H1 (cell line): ENCODE data around the gene RPS6KL1. TPM values are rescaled to one million over a fixed set of nuclear protein-coding genes. Genes with fewer than 3 reads are reported as not detected.

ENCODE experiments used
- CTCF ChIA-PET: fragments of 300-600 bp; sonication (Branson Sonifier 250); formaldehyde crosslinking; loops from one replicate; lab custom pipeline; 2021; ENCODE audit not compliant: partially characterized antibody; lab: Charles Lee
- POLR2A ChIA-PET: fragments of 300-600 bp; sonication (Branson Sonifier 250); formaldehyde crosslinking; loops from one replicate; lab custom pipeline; 2021; ENCODE audit warnings: inconsistent platforms; ENCODE audit not compliant: partially characterized antibody; lab: Charles Lee
- DNase-seq, 2 experiments: peaks; one replicate each; pipeline versions ENCODE4 v3.0.0 to v3.0.0-alpha.2; 2010 to 2022; ENCODE audit warnings: low spot score in 2 of 2, low read depth in 1 of 2, mixed read lengths in 1 of 2
- FAIRE-seq: peaks from 2 replicates; lab custom pipeline; 2011; peaks lifted over from hg19 to GRCh38; lab: Jason Lieb, UNC
- H2AFZ ChIP-seq: 2 replicates; pipeline ENCODE4 v1.8.1; 2012; ENCODE audit warnings: low read length, inconsistent platforms
- H2AK5ac ChIP-seq: 2 replicates; pipeline ENCODE4 v1.6.1; 2013; ENCODE audit warnings: low read depth, low read length
- H2BK120ac ChIP-seq: replicated peaks from 2 replicates; pipeline ENCODE3; 2013; ENCODE audit warnings: low read depth, low read length, inconsistent platforms
- H2BK12ac ChIP-seq: 2 replicates; pipeline ENCODE4 v1.6.1; 2013; ENCODE audit warnings: low read depth, low read length
- H2BK15ac ChIP-seq: 2 replicates; pipeline ENCODE4 v1.6.1; 2013; ENCODE audit warnings: low read length
- H2BK20ac ChIP-seq: 2 replicates; pipeline ENCODE4 v1.6.1; 2013; ENCODE audit warnings: low read length
- H2BK5ac ChIP-seq: 2 replicates; pipeline ENCODE4 v1.6.1; 2013; ENCODE audit warnings: low read depth, low read length
- H3K14ac ChIP-seq: 2 replicates; pipeline ENCODE4 v1.6.1; 2013; ENCODE audit warnings: inconsistent platforms; ENCODE audit not compliant: insufficient read length
- H3K18ac ChIP-seq: 2 replicates; pipeline ENCODE4 v1.6.1; 2013; ENCODE audit warnings: low read length; ENCODE audit errors: extremely low read depth
- H3K23ac ChIP-seq: 2 replicates; pipeline ENCODE4 v1.6.1; 2013; ENCODE audit warnings: inconsistent platforms; ENCODE audit not compliant: insufficient read length
- H3K23me2 ChIP-seq: 2 replicates; pipeline ENCODE4 v1.6.1; 2013; ENCODE audit warnings: low read depth, low read length
- H3K27ac ChIP-seq: 2 replicates; pipeline ENCODE4 v1.6.1; 2011; ENCODE audit warnings: low read depth, low read length, inconsistent platforms
- H3K27me3 ChIP-seq, 4 experiments: replicated peaks in 1 of 4; 1 replicate in 1 of 4; 2 replicates in 3 of 4; pipeline versions ENCODE4 v1.6.1 to v1.8.1; 2011 to 2013; ENCODE audit warnings: low read length in 3 of 4, mild to moderate bottlenecking in 3 of 4, inconsistent platforms in 2 of 4, mixed read lengths in 2 of 4, moderate library complexity in 1 of 4; ENCODE audit not compliant: control insufficient read depth in 3 of 4, insufficient read depth in 3 of 4; ENCODE audit errors: extremely low read depth in 1 of 4
- H3K36me3 ChIP-seq, 4 experiments: 2 replicates each; pipeline versions ENCODE4 v1.6.1 to v1.8.1; 2011 to 2013; ENCODE audit warnings: mild to moderate bottlenecking in 4 of 4, low read length in 3 of 4, moderate library complexity in 2 of 4, control low read depth in 1 of 4, inconsistent platforms in 1 of 4; ENCODE audit not compliant: insufficient read depth in 4 of 4, control insufficient read depth in 2 of 4
- H3K4ac ChIP-seq: replicated peaks from 2 replicates; pipeline ENCODE3; 2013; ENCODE audit warnings: low read length, low read depth, mixed read lengths, inconsistent platforms; ENCODE audit not compliant: insufficient read length
- H3K4me1 ChIP-seq, 4 experiments: replicated peaks in 1 of 4; 1 replicate in 1 of 4; 2 replicates in 3 of 4; pipeline versions ENCODE4 v1.6.1 to v1.8.1; 2011 to 2013; ENCODE audit warnings: low read length in 3 of 4, inconsistent platforms in 2 of 4, mixed read lengths in 1 of 4; ENCODE audit not compliant: insufficient read depth in 4 of 4, control insufficient read depth in 3 of 4
- H3K4me2 ChIP-seq, 2 experiments: 2 replicates each; pipeline versions ENCODE4 v1.6.1 to v1.8.1; 2011 to 2013; ENCODE audit warnings: low read depth in 2 of 2, low read length in 2 of 2, control low read depth in 1 of 2, inconsistent platforms in 1 of 2, mild to moderate bottlenecking in 1 of 2; ENCODE audit not compliant: insufficient read depth in 1 of 2
- H3K4me3 ChIP-seq, 4 experiments: fragments of 200-600, 300-600 bp in 1 of 4; sonication (generic), shearing (Covaris generic), sonication (Bioruptor Twin) in 1 of 4; 2 replicates each; pipeline versions ENCODE4 v1.5.1 to v1.8.1; 2011 to 2016; ENCODE audit warnings: low read length in 4 of 4, low read depth in 3 of 4, control low read depth in 2 of 4, inconsistent platforms in 2 of 4, mild to moderate bottlenecking in 2 of 4, mixed read lengths in 1 of 4, moderate library complexity in 1 of 4; ENCODE audit not compliant: insufficient read depth in 2 of 4; ENCODE audit errors: extremely low read depth in 1 of 4
- H3K56ac ChIP-seq: replicated peaks from 2 replicates; pipeline ENCODE3; 2013; ENCODE audit warnings: low read depth, mild to moderate bottlenecking, mixed read lengths, low read length, inconsistent platforms; ENCODE audit not compliant: insufficient read length
- H3K79me1 ChIP-seq: 2 replicates; pipeline ENCODE4 v1.6.1; 2013; ENCODE audit warnings: low read depth, low read length, control low read depth
- H3K79me2 ChIP-seq, 2 experiments: 2 replicates each; pipeline versions ENCODE4 v1.6.1 to v1.8.1; 2012 to 2013; ENCODE audit warnings: low read length in 2 of 2, mild to moderate bottlenecking in 2 of 2, inconsistent platforms in 1 of 2; ENCODE audit not compliant: insufficient read depth in 2 of 2, control insufficient read depth in 1 of 2
- H3K9ac ChIP-seq, 4 experiments: replicated peaks in 1 of 4; 1 replicate in 1 of 4; 2 replicates in 3 of 4; pipeline versions ENCODE4 v1.6.1 to v1.8.1; 2011 to 2013; ENCODE audit warnings: low read depth in 3 of 4, low read length in 3 of 4, control low read depth in 2 of 4, mild to moderate bottlenecking in 2 of 4, moderate library complexity in 2 of 4, inconsistent platforms in 1 of 4; ENCODE audit errors: extremely low read depth in 1 of 4
- H3K9me3 ChIP-seq, 2 experiments: 2 replicates each; pipeline versions ENCODE4 v1.6.1 to v1.8.1; 2012 to 2013; ENCODE audit warnings: mild to moderate bottlenecking in 2 of 2, moderate library complexity in 2 of 2, control low read depth in 1 of 2, inconsistent platforms in 1 of 2, low read depth in 1 of 2, low read length in 1 of 2, mixed read lengths in 1 of 2; ENCODE audit not compliant: insufficient read depth in 2 of 2
- H4K20me1 ChIP-seq, 2 experiments: replicated peaks in 1 of 2; 2 replicates each; pipeline versions ENCODE3 to v1.8.1; 2011 to 2013; ENCODE audit warnings: inconsistent platforms in 2 of 2, low read length in 2 of 2, mild to moderate bottlenecking in 1 of 2; ENCODE audit not compliant: insufficient read depth in 2 of 2, control insufficient read depth in 1 of 2
- H4K5ac ChIP-seq: 2 replicates; pipeline ENCODE4 v1.6.1; 2013; ENCODE audit warnings: low read length, low read depth, mixed read lengths, inconsistent platforms; ENCODE audit not compliant: insufficient read length
- H4K8ac ChIP-seq: 2 replicates; pipeline ENCODE4 v1.8.0; 2013; ENCODE audit warnings: mild to moderate bottlenecking, moderate library complexity, low read length, inconsistent platforms; ENCODE audit not compliant: insufficient read depth; ENCODE audit errors: extremely low read depth
- H4K91ac ChIP-seq: replicated peaks from 2 replicates; pipeline ENCODE3; 2013; ENCODE audit warnings: low read length, mixed read lengths, inconsistent platforms; ENCODE audit not compliant: insufficient read length
- CEBPB ChIP-seq: IDR thresholded peaks from 2 replicates; pipeline ENCODE4 v1.6.1; 2012; ENCODE audit warnings: low read depth, low read length
- WGBS, 2 experiments: shearing (Covaris generic) in 1 of 2; methylation state at CpG; one replicate each; pipeline versions ENCODE4 v1.1.6 to v1.1.7; 2013 to 2015; ENCODE audit warnings: low lambda C conversion rate in 2 of 2, mixed read lengths in 2 of 2, inconsistent platforms in 1 of 2, low coverage in 1 of 2, missing lambda C conversion rate in 1 of 2; ENCODE audit not compliant: insufficient replicate concordance in 2 of 2, insufficient coverage in 1 of 2, insufficient read length in 1 of 2; ENCODE audit errors: extremely low coverage in 1 of 2, missing lambda C conversion rate in 1 of 2; 5-methylcytosine and 5-hydroxymethylcytosine counted together
- polyA plus RNA-seq, 7 experiments: library from polyadenylated mRNA; depleted of rRNA in 3 of 7; stranded (reverse) in 5 of 7; unstranded in 2 of 7; fragments of >200 nt in 5 of 7; fragments of 200-250 nt in 2 of 7; gene quantifications; 1 replicate in 5 of 7; 2 replicates in 1 of 7; 4 replicates in 1 of 7; pipeline versions ENCODE4 v1.2.1 to v1.2.3, GENCODE V29; 2011 to 2013; ENCODE audit warnings: missing spikeins in 2 of 7, mixed read lengths in 2 of 7
- total RNA-seq: library from RNA; stranded (reverse); fragmentation: NEBNext Ultra II Directional; extraction: Animal tissue kit (Norgen Biotek cat#: 25700); gene quantifications from 2 replicates; pipeline ENCODE4 v1.2.1, GENCODE V29; 2021

The RPS6KL1 gene
- total and polyA plus RNA-seq, 2 of the 8 experiments (the other 6 are each of a cell fraction or from before 2014, with no cell fraction given), result 9.8 to 13.8 TPM

DNA sequence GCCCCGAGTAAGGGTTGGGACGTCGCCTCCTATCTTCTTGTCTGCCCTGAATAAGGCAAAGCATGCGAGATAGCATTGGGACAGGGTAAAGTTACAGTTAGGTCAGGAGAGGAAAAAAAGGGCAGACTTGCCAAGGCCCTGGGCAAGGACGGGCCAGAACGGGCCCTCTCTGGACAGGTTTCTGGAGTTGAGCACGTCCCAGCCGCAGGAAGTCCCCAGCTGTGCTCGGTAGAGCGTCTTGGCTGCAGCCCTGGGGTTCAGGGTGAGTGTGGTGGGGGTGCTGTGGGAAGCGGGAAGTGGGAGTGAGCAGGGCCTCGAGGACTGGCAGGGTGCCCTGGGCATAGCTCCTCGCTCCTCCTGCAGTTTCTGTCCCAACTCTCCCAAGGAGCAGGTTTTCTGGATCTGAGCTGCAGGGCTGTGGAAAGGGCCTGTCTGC, 5.4 kb downstream of the RPS6KL1 start:
- Histone ChIP-seq H3K4ac (no peak overlapping the region), H4K5ac (no peak overlapping the region), H3K4me2 (no peak overlapping the region), H4K20me1 (no peaks in the 10 kb centered on the region), H4K91ac (no peak overlapping the region), H4K8ac (no peak overlapping the region), H3K9ac (no peak overlapping the region), H2BK5ac (no peak overlapping the region), H3K14ac (no peak overlapping the region), H3K18ac (no peak overlapping the region), H3K4me1 (no peaks in the 10 kb centered on the region; a peak in 1 of 7 replicates), H2BK12ac (no peak overlapping the region), H2AK5ac (no peak overlapping the region), H3K56ac (no peak overlapping the region), H3K36me3 (peaks cover 0 to 3% (median 0%) of the 10 kb centered on the region in 4 experiments; a peak in 3 of 8 replicates), H3K79me2 (no peaks in the 10 kb centered on the region), H2AFZ (no peak overlapping the region)
- 78% methylated on average over 13 of the region's 13 CpGs; no CpG with 5 or more reads in 1 of the 2 experiments for WGBS, 2 experiments
- TF ChIP-seq CEBPB, result no peak
- TF ChIP-seq, all 59 proteins: peak for 0
- Histone ChIP-seq H3K23me2 (peaks cover under 1% of the 10 kb centered on the region; the same call in 1 of the 2 replicates), H3K27ac (no peak overlapping the region), H3K4me3 (no peak overlapping the region), H3K27me3 (no peaks in the 10 kb centered on the region), H2BK20ac (no peak overlapping the region), H3K9me3 (no peaks in the 10 kb centered on the region), H3K79me1 (no peaks in the 10 kb centered on the region), H2BK15ac (no peak overlapping the region), H3K23ac (no peak overlapping the region), H2BK120ac (no peak overlapping the region)
- FAIRE-seq (no peak), DNase-seq (no peak)
- POLR2A ChIA-PET, result interaction anchor here (1.5 to 2.7 kb wide), 2 partner anchors 9 to 12 kb away, joined by 8 to 11 read pairs; no protein-coding TSS in a partner anchor
- CTCF ChIA-PET, result interaction anchor here (0.7 to 2.8 kb wide), 8 partner anchors 10 to 171 kb away, joined by 3 to 18 read pairs (median 6); no protein-coding TSS in a partner anchor
